Pulmonary artery endothelial cell (primary cell): ENCODE results near the gene PRDM8. TPM values are rescaled to one million over a fixed set of nuclear protein-coding genes. Genes with fewer than 3 reads are reported as not detected.

Experiments used
- DNase-seq: peaks from one replicate; pipeline ENCODE4 v3.0.0-alpha.2; 2011; ENCODE audit warnings: low read depth, low spot score
- total RNA-seq: library from RNA; depleted of rRNA; stranded (reverse); fragments of >200 nt; gene quantifications from 2 replicates; pipeline ENCODE4 v1.2.3, GENCODE V29; 2014

Gene PRDM8
- total RNA-seq, 1 donor from 2014 or later: 0.33 TPM

DNA sequence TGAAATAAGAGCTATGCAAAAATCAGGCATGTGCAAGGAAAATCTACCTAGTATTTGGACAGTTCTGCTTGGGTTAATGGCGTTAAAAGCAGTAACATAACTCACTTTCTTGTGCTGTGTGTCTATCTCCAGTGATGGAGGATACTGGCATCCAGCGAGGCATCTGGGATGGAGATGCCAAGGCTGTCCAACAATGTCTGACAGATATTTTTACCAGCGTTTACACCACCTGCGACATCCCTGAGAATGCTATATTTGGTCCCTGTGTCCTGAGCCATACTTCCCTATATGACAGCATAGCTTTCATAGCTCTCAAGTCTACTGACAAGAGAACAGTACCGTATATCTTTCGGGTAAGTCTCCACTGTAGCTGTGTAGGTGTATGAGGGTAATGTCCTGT lies 2.6 kb downstream of the PRDM8 start:
- DNase-seq: no peak

DNA sequence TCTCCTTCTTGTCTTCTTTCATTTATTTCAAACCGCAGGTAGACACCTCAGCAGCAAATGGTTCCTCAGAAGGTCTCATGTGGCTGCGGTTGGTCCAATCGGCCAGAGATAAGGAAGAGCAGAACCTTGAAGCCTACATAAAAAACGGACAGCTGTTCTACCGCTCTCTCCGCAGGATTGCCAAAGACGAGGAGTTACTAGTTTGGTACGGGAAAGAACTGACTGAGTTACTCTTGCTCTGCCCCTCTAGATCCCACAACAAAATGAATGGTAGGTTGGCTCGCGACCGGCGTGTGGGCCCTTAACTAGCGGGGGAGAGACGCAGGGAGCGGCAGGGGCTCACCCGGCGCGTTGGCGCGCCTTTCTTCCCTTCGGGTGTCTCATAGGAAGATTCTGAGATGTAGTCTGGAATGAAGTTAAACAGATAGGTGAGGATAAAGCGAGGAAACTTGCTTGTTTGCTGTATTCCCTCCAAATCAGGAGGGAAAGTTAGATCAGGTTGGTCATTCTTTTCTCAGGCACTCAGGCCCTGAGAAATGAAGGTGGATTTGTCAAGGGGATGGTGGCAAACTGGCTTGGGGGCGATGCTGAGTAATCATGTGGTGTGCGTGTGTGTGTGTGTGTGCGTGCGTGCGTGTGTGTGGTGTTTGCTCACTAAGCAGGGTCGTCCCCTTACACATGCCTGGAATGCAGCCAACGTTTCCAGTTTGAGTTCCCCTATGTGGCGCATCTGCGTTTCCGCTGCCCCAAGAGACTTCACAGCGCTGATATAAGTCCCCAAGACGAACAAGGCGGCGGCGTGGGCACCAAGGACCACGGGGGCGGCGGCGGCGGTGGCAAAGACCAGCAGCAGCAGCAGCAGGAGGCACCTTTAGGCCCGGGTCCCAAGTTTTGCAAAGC lies 4.2 kb downstream of the PRDM8 start:
- no peak for DNase-seq

DNA sequence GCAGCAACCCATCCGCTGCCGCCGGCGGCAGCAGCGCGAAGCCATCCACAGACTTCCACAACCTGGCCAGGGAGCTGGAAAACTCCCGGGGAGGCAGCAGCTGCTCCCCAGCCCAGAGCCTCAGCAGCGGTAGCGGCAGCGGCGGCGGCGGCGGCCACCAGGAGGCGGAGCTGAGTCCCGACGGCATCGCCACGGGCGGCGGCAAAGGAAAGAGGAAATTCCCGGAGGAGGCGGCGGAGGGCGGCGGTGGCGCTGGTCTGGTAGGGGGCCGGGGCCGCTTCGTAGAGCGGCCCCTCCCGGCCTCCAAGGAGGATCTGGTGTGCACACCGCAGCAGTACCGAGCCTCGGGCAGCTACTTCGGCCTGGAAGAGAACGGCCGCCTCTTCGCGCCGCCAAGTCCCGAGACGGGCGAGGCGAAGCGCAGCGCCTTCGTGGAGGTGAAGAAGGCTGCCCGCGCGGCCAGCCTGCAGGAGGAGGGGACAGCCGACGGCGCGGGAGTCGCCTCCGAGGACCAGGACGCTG lies 4.9 kb downstream of the PRDM8 start:
- no peak for DNase-seq

DNA sequence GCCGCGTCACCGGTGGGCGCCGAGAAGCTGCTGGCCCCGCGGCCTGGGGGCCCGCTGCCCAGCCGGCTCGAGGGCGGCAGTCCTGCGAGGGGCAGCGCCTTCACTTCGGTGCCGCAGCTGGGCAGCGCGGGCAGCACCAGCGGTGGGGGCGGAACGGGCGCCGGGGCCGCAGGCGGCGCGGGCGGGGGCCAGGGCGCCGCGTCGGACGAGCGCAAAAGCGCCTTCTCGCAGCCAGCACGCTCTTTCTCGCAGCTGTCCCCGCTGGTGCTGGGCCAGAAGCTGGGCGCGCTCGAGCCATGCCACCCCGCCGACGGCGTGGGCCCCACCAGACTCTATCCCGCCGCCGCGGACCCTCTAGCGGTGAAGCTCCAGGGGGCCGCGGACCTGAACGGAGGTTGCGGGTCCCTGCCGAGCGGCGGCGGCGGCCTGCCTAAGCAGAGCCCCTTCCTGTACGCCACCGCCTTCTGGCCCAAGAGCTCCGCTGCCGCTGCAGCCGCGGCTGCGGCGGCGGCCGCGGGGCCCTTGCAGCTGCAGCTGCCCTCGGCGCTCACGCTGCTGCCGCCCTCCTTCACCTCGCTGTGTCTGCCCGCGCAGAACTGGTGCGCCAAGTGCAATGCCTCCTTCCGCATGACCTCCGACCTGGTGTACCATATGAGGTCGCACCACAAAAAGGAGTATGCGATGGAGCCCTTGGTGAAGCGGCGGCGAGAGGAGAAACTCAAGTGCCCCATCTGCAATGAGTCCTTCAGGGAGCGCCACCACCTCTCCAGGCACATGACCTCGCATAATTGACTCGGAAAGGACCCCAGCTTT lies 5.6 kb downstream of the PRDM8 start:
- DNase-seq: no peak

DNA sequence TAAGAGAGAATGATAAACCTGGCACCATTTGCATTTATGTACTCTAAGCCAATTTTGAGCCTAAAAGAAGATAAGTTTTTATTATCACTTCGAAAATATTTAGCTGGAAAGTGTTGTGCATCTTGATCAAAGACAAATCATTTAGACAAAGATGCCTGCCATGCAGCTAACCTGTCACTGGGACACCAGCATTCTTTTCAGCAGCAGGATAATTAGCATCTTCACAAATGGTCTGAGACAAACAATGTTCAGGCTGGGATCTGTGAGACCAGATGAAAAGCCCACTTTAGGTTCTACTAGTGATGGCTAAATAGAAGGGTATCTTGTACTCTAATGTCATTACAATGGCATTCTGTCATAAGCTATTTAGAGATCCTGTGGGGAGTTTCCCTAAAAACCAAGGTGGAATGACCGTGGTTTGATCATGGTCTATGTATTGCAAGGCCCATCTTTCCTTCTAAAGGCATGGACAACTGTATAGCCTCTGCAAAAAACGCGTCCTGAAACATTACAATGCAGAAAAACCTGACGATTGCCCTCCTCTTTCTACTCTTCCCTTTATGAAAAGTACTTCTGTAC lies 7.2 kb downstream of the PRDM8 start:
- DNase-seq: no peak

DNA sequence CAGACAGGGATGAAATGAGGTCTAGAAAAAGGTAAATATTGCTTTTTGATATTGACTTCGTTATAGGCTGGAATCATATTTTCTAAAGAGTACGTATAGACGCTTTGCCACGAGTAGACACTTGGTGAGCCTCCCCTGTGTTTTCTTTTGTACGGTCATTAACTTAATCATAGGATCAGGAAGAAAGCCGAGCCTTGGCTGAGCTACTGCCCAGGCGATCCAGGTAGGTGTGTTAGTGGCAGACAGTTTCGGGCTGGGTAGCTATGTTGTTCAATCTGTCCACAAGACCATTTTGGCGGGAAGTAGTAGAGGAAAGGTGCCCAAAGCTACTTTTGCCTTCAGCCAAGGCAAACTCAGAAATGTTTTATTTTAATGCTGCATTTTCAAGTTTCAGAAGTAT lies 8.8 kb downstream of the PRDM8 start:
- DNase-seq: no peak

DNA sequence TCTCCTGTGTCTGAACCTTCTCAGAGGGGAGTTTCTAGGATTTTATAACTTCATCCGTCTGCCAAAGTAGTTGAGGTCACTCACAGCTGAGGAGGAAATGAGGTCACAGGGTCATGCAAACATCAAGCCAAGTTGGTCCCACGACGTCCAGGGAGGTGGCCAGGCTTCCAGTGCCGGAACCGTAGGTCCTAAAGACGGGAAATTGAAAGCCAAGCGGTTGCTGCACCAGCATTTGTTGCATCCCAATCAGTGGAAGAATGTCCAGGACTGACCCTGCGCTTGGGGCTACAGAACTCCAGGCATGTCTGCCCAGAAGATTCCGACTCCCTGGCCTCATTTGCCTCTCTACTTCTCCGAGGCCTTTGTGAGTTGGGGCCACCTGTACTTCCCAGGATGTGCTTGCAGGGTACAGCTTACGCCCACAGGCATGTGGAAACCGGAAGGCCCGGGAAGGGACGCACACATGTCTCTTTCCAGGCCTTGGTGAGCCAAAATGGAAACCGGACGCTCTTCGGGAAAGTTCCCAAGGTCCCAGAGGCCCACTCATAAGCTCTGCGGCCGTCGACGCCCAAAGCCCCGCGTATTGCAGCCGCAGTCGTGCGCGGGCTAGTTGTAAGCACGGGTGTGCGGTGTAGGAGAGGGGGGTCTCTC lies 9.3 kb downstream of the PRDM8 start:
- no peak for DNase-seq

DNA sequence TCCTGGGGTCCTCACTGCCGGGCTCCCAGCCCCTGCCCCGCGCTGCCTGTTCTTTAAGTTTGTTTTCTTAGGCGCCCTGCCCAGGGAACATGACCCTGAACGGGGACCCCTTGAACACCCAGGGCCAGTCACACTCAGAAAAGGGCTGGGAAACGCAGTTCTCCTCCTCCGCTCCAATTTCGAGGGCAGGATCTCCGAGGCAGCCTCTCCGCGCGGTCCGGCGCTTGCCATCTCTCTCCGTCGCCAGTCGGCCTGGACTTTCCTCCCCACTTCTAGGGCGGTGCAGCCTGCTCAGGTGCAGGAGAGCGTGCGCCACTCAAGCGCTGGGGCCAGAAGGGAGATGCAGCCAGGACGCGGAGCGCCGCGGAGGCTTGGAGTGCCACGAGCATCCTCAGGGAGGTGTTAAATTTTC lies 9.9 kb downstream of the PRDM8 start:
- DNase-seq: no peak

DNA sequence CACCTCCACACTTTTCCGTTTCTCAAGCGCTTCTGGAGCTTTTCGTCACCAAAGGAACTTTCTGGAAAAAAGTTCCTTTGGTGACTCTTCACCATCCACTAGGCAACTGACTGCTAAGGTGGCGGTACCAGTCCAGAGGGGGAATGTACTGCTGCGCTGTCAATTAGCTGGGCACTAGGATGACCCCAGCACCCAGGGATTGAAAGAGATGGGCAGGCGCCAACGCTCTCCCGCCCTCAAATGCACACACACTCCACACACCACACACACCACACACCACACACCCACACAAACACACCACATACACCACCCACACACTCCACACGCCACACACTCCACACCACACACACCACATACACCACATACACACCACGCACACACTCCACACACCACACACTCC lies 10.4 kb downstream of the PRDM8 start:
- no peak for DNase-seq

DNA sequence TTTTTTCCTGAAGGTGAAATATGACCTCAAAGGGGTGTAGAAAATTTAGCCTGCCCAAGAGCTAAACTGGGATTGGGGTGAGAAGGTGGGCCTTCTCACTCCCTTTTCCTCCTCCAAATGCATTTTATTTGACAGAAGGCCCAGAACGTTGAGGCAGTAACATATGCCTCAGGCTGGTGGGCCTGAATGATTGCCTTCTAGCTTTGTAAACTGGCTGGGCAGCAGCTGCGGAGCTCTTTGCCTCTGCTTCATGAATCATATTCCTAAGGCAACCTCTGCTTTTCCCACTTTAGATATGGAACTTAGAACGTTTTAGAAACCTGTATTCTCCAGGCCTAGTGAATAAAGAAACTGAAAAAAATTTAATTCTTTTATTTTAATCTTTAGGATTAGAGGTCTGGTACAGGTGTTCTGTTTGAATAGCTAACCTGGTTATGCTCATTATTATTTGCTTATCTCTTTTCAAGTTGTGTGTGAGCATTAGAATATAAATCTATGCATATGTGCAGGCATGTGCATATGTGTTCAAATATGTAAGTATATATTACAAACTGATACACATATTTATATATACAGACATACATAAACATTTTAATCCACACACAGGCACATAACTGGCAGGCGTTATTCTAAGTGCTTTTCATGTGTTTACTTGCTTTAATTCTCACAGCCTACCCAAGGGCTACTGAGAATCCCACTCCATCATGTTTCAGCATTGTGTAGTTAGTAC lies 11.5 kb downstream of the PRDM8 start:
- DNase-seq: no peak

DNA sequence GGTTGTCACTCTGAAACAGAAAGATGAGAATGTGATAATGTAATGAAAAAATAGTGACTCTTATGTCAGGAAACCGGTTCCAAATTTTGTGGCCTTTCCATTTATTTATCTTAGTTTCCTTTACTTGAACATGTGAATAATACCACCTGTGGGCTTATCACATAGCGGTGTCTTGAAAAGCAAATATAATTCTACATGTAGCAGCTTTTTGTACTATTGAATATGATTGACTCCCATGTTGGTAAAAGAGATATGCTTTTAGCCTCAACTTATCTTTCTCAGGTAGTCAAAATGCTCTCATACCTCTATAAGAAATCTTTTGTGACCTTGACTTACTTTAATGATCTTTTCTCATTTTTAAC lies 12.0 kb downstream of the PRDM8 start:
- DNase-seq: no peak

DNA sequence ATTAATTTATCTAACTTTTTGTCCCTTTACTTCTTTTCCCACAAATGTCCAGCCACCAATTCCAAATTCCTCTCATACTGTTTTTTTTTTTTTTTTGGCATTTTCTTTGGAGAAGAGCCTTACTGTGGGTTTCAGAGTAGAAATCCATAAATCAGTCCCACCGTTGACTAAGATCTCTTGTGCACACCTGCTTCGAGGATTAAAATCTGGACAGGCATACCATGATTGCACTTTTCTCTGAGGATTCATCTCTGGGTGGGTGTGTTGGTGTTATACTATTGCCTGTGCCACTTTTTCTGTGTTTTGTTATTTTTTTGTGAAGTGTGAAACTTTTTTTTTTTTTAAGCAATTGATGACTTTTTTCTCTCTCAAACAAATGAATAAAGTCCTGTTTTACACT lies 13.2 kb downstream of the PRDM8 start:
- no peak for DNase-seq

DNA sequence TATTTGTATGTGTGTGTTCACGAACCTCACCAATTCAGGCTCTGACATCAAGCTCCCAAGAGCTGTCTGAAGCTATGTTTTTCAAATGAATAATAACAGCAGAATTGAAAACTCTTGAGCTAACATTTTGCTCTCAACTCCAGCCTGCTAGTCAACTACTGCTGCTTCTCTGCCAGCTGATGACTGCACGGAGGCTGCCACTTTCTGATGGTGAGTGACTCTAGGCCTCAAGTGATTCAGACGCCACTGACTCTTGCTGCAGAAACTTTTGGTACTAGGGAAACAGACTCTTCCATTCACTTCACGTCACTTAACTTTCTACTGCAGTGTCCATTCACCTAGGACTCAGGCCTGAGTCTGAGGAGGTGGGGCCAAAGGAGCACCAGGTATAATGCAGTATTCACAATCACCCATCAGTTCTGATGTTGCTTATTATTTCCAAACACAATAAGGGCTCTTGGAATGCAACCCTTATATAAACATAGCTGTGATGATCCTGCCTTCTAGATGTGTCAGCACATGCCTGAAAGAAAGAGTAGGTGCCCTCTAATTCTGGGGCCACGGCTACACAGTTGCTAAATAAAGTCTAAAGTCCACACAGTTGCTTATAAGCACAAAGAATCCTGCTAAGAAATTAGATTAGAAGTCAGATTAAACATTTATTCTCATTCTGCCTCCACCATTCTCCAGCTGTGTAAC lies 16.0 kb downstream of the PRDM8 start:
- DNase-seq: no peak

DNA sequence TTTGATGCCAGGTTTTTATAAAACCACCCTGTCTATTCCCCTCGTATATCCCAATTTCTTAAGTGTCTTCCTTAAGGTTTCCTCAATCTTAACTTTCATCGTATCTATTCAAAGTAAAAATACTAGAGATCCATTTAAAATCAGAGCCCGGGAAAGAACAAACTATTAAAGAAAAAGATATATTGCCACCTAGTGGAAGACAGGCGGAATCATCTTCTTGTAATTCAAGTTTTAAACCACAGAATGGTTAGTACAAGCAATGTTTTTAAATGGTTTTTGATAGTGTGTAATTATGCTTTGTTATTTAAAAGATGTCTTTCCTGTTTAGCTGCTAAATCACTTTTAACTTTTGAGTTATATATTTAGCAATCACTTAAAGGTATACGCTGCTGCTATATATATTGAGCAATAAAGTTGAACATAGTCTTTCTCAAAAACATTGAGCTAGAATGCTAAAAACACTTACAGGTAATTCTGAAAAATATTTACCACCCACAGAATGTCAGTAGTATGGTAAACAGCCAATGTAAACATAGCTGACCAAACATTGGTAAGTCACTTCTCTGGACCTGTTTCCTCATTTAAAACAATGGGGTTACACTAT lies 18.2 kb downstream of the PRDM8 start:
- no peak for DNase-seq

DNA sequence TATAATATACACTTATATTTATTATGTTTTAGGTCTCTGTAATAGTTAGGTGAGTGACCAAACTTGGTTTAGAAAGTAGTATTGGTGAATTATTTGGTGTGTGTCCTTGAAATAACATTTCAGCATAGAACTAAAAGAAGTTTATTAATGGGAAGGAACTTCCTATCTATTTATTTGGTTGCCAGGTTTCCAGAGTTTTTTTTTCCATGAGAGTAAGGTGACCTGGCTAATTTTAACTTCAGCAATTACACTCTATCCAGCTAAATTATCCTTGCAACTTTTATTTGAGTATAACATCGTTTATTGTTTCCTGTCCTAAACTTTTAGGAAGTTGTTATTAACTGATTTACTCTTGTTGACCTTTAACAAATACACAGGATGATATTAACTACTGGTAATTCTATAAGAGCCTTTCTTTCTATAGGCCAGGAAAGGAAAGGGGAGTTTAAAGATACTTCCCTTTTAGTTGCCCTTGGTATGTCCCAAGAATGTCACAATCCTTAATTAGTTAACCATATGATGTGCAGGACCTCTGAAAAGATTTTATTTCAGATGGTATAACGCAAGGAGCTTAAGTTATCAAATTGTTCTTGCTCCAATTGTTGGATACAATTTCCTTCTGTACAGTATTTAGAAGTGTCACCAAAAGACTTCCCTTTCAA lies 18.9 kb downstream of the PRDM8 start:
- no peak for DNase-seq

DNA sequence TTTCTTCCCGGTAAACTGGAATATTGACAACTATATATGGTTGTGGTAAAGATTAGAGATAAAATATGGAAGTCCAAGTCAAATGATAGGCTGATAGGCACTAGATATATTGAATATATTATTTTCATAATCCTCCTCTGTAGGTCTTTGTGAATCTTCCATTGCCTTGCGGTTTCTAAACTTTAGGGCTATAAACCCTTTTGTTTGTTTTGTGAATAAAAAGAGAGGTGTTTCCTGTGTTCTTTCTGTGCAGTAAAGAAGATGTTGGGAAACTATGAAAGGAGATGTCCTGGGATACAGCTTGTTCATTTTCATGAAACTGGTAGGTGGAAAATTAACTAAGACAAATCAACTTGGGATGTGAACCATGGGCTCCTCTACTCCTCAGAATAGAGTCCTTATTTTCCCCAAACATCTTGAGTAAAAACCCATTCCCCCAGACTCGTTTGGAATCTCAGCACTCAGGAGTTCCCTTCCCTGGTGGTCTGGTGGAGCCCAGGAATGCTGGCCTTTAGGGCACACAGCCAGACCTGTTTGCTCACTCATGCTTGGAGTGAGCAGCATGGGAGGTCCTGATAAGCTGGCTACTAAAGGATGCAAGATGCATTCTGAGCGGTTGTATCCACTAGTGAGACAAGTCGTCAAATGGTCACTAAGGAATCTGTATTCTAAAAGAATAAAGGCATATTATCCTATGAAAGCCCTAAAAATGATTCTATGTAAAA lies 22.2 kb downstream of the PRDM8 start:
- DNase-seq: no peak

DNA sequence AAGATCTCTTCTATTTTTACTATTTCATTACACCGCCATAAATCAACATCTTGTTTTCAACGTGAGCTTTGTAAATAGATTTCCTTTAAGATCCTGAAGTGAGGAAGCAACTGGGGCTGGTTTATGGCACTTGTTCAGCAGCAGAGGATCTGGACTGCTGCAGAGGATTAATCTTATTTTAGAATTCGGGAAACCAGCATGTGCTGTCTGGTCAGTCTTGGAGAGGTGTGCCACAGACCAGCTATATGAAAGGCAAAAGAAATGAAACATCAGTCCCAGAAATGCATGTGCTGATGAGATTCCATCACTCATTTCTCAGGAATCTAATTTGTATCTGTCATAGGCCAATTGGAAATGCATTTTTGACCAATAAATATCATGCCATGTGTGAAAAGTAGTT lies 23.4 kb downstream of the PRDM8 start:
- DNase-seq: no peak

DNA sequence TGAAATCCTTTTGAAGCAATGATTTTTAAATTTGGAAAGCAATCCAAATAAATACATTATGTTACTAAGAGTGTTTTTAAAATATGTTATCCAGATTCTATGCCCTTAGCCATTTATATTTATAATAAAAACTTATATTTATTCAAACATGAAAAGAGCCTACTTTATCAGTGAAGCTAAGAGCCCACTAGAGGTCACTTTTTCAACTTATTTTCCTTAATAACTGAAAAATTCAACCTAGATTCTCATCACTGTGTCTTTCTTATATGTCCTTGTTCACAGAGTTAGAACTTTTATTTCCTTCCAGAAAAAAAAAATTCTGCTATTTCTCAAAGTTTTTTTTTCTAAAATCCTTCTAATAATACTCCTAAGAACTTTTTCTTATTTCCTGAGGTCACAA lies 23.9 kb downstream of the PRDM8 start:
- DNase-seq: no peak

DNA sequence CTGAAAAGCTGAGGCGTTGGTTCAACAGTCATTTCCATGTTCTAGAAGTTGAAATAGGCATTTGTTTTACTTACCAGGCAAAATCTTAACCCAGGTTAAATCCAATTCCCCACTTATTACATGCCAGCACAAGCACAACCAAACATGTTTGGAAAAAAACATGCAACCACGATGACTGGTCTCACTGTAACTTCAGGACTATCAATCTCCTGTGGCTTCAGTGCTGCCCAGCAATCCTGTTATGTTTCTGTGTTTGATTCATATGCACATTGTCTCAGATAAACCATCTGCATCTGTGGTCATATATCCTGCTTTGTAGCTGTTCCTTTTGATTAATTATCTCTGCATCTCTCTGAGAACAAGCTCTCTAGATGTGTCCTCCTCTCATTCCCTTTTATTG lies 28.3 kb downstream of the PRDM8 start:
- no peak for DNase-seq
